Neutrophil (primary cell): Measurements from ENCODE around the gene NRN1L.

Experiments used
- H3K27ac ChIP-seq: fragments of 200-600 bp; sonication (generic); 2 replicates; pipeline ENCODE4 v1.5.1; 2016; ENCODE audit warnings: mild to moderate bottlenecking, moderate library complexity
- H3K27me3 ChIP-seq: fragments of 200-600 bp; sonication (generic); 2 replicates; pipeline ENCODE4 v1.6.0; 2016; ENCODE audit warnings: mild to moderate bottlenecking
- H3K36me3 ChIP-seq: fragments of 200-600 bp; sonication (generic); 2 replicates; pipeline ENCODE4 v1.5.1; 2017
- H3K4me1 ChIP-seq, 2 experiments: fragments of 200-600 bp in 1 of 2; sonication (generic) in 1 of 2; 1 replicate in 1 of 2; 2 replicates in 1 of 2; pipeline versions ENCODE4 v1.5.1 to v1.6.1; 2013 to 2016; ENCODE audit warnings: low read depth in 1 of 2, low read length in 1 of 2, mild to moderate bottlenecking in 1 of 2, moderate library complexity in 1 of 2; ENCODE audit not compliant: control insufficient read depth in 1 of 2, insufficient read depth in 1 of 2
- H3K4me3 ChIP-seq, 2 experiments: fragments of 200-600 bp in 1 of 2; sonication (generic) in 1 of 2; 1 replicate in 1 of 2; 2 replicates in 1 of 2; pipeline ENCODE4 v1.5.1; 2013 to 2016; ENCODE audit warnings: low read depth in 1 of 2, low read length in 1 of 2, mild to moderate bottlenecking in 1 of 2, moderate library complexity in 1 of 2
- H3K9me3 ChIP-seq: fragments of 200-600 bp; sonication (generic); 2 replicates; pipeline ENCODE4 v1.5.1; 2016
- CTCF ChIP-seq: fragments of 200-600 bp; sonication (generic); IDR thresholded peaks from 2 replicates; pipeline ENCODE4 v1.5.1; 2016; ENCODE audit warnings: antibody characterized with exemption

NRN1L gene

GRCh38 chr16:67885976-67886375, 1.3 kb downstream of the NRN1L start:
- Histone ChIP-seq H3K9me3 (no peaks in the 10 kb centered on the region), H3K4me1 (no peaks in the 10 kb centered on the region), H3K27ac (no peak overlapping the region), H3K4me3 (no peak overlapping the region), H3K27me3 (no peaks in the 10 kb centered on the region), H3K36me3 (peaks cover 60% of the 10 kb centered on the region)
- no peak for TF ChIP-seq CTCF

GRCh38 chr16:67886387-67886786, 1.7 kb downstream of the NRN1L start:
- Histone ChIP-seq H3K27ac (no peak overlapping the region), H3K27me3 (no peaks in the 10 kb centered on the region), H3K4me3 (no peak overlapping the region), H3K9me3 (no peaks in the 10 kb centered on the region), H3K4me1 (no peaks in the 10 kb centered on the region), H3K36me3 (peaks cover 56% of the 10 kb centered on the region)
- no peak for TF ChIP-seq CTCF

GRCh38 chr16:67888331-67888730, 3.6 kb downstream of the NRN1L start:
- H3K27me3 ChIP-seq, result no peaks in the 10 kb centered on the region
- no peak overlapping the region for H3K4me3 ChIP-seq
- no peak for TF ChIP-seq CTCF
- H3K27ac ChIP-seq, result no peak overlapping the region
- H3K36me3 ChIP-seq, result peaks cover 36% of the 10 kb centered on the region
- H3K4me1 ChIP-seq, result peaks cover 7 to 9% of the 10 kb centered on the region in 2 experiments
- H3K9me3 ChIP-seq, result no peaks in the 10 kb centered on the region

GRCh38 chr16:67892375-67892774, 7.7 kb downstream of the NRN1L start:
- no peaks in the 10 kb centered on the region for H3K36me3 ChIP-seq
- H3K4me1 ChIP-seq, result peaks cover 20 to 22% of the 10 kb centered on the region in 2 experiments
- peak overlapping the region; percentile 85 to 89 for H3K4me3 ChIP-seq
- H3K9me3 ChIP-seq, result no peaks in the 10 kb centered on the region
- TF ChIP-seq CTCF, result no peak
- H3K27ac ChIP-seq, result peak overlapping the region; percentile 90
- no peaks in the 10 kb centered on the region for H3K27me3 ChIP-seq

GRCh38 chr16:67892899-67893742, 8.4 kb downstream of the NRN1L start, which contains the start of gene PSKH1:
Gene PSKH1 (plus strand): TSS chr16:67893254. CDS start chr16:67908750, 15,496 bp downstream.
- Histone ChIP-seq H3K27me3 (no peaks in the 10 kb centered on the region), H3K36me3 (no peaks in the 10 kb centered on the region), H3K4me1 (peaks cover 20 to 22% of the 10 kb centered on the region in 2 experiments), H3K9me3 (no peaks in the 10 kb centered on the region), H3K4me3 (peak within 1 kb of the TSS; percentile 85 to 89), H3K27ac (peak within 1 kb of the TSS; percentile 90)
- peak; percentile 60 for TF ChIP-seq CTCF
